Sigmoid colon (tissue), 4 donors: Measurements from ENCODE around the gene TKFC.

Experiments
- CTCF ChIP-seq, 4 experiments: fragments of 450-650 bp in 3 of 4; fragments of 200-600 bp in 1 of 4; IDR thresholded peaks; one replicate each; pipeline ENCODE4 v1.5.1; 2016 to 2019; ENCODE audit warnings: antibody characterized with exemption in 4 of 4, mild to moderate bottlenecking in 3 of 4, moderate library complexity in 2 of 4
- EP300 ChIP-seq, 4 donors: sonication (generic); formaldehyde crosslinking; IDR thresholded peaks; one replicate each; pipeline ENCODE4 v1.6.1; 2017; ENCODE audit warnings: antibody characterized with exemption in 4 of 4
- POLR2AphosphoS5 ChIP-seq, 4 donors: sonication (generic); formaldehyde crosslinking; IDR thresholded peaks; one replicate each; pipeline ENCODE4 v1.6.1; 2017; ENCODE audit warnings: antibody characterized with exemption in 4 of 4

GRCh38 chr11:61357894-61358239, 24.8 kb downstream of the TKFC start:
- TF ChIP-seq CTCF (IDR thresholded peaks at IDR 0.05) = no peak
- no peak for TF ChIP-seq EP300 (IDR thresholded peaks at IDR 0.05)
- TF ChIP-seq POLR2AphosphoS5 (IDR thresholded peaks at IDR 0.05) = no peak
